ENCODE data around the gene XRCC2. TPM values are rescaled to one million over a fixed set of nuclear protein-coding genes. Genes with fewer than 3 reads are reported as not detected.
"Not testable (repeated sequence)": the region's sequence is repeated elsewhere in the genome, so short reads cannot be mapped to it uniquely, and the experiment has no call there.

XRCC2 gene
- total and polyA plus RNA-seq, 7 donors = 0.23 to 2.2 (median 0.34) TPM; not detected in 1

- 95 to 96% methylated on average over 4 of the region's 4 CpGs for WGBS, 2 donors
- intact Hi-C loops (cut with DNase I) = no loop called here
- DNase-seq = no peak
These were observed 21.0 kb downstream of the XRCC2 start for GRCh38 chr7:152654971-152655370.

GRCh38 chr7:152649220-152649619 is 26.7 kb downstream of the XRCC2 start:
- H3K27me3 ChIP-seq = no peaks in the 10 kb centered on the region
- no peaks in the 10 kb centered on the region for H3K4me1 ChIP-seq
- TF ChIP-seq EP300 (IDR thresholded peaks at IDR 0.05) (no peak), CTCF (IDR thresholded peaks at IDR 0.05) (no peak), POLR2A (IDR thresholded peaks at IDR 0.05) (no peak), POLR2AphosphoS5 (IDR thresholded peaks at IDR 0.05) (no peak)
- H3K9me3 ChIP-seq = no peaks in the 10 kb centered on the region
- no peak overlapping the region for H3K27ac ChIP-seq
- intact Hi-C loops (cut with DNase I) = no loop called here
- no peak overlapping the region for H3K4me3 ChIP-seq
- DNase-seq = no peak
- H3K36me3 ChIP-seq = no peaks in the 10 kb centered on the region
- 88 to 91% methylated on average over 2 of the region's 2 CpGs for WGBS, 2 donors

More at GRCh38 chr7:152654971-152655370, 21.0 kb downstream of the XRCC2 start:
- Histone ChIP-seq H3K4me1 (no peaks in the 10 kb centered on the region), H3K27ac (no peak overlapping the region), H3K36me3 (no peaks in the 10 kb centered on the region), H3K9me3 (no peaks in the 10 kb centered on the region), H3K27me3 (no peaks in the 10 kb centered on the region), H3K4me3 (no peak overlapping the region)
- TF ChIP-seq EP300 (IDR thresholded peaks at IDR 0.05) (no peak), POLR2A (IDR thresholded peaks at IDR 0.05) (no peak), POLR2AphosphoS5 (IDR thresholded peaks at IDR 0.05) (no peak), CTCF (IDR thresholded peaks at IDR 0.05) (no peak)

GRCh38 chr7:152647009-152647408 is 28.9 kb downstream of the XRCC2 start:
- Histone ChIP-seq H3K27me3 (no peaks in the 10 kb centered on the region), H3K36me3 (no peaks in the 10 kb centered on the region), H3K27ac (no peak overlapping the region), H3K4me1 (no peaks in the 10 kb centered on the region), H3K4me3 (no peak overlapping the region), H3K9me3 (no peaks in the 10 kb centered on the region)
- intact Hi-C loops (cut with DNase I) = no loop called here
- DNase-seq = no peak
- TF ChIP-seq POLR2A (IDR thresholded peaks at IDR 0.05) (no peak), POLR2AphosphoS5 (IDR thresholded peaks at IDR 0.05) (no peak), CTCF (IDR thresholded peaks at IDR 0.05) (no peak), EP300 (IDR thresholded peaks at IDR 0.05) (no peak)
- WGBS, 2 donors = 97 to 98% methylated on average over 3 of the region's 3 CpGs

- DNase-seq; H3K36me3 ChIP-seq; H3K27me3 ChIP-seq; H3K9me3 ChIP-seq; H3K4me1 ChIP-seq; intact Hi-C loops (cut with DNase I); H3K27ac ChIP-seq; H3K4me3 ChIP-seq: not testable (repeated sequence)
- 98% methylated on average over 11 of the region's 11 CpGs for WGBS, 2 donors
These were observed 29.4 kb downstream of the XRCC2 start for GRCh38 chr7:152646579-152646978.

- intact Hi-C loops (cut with DNase I) = no loop called here
- no peak for DNase-seq
These were observed 31.9 kb downstream of the XRCC2 start for GRCh38 chr7:152643979-152644559.

GRCh38 chr7:152641384-152641783 is 34.6 kb downstream of the XRCC2 start:
- no peak overlapping the region for H3K27ac ChIP-seq
- no peak for DNase-seq
- no peaks in the 10 kb centered on the region for H3K9me3 ChIP-seq
- WGBS, 2 donors = 91 to 93% methylated on average over 6 of the region's 6 CpGs
- H3K36me3 ChIP-seq = no peaks in the 10 kb centered on the region
- no peak overlapping the region for H3K4me3 ChIP-seq
- H3K27me3 ChIP-seq = no peaks in the 10 kb centered on the region
- TF ChIP-seq POLR2AphosphoS5 (IDR thresholded peaks at IDR 0.05) (no peak), EP300 (IDR thresholded peaks at IDR 0.05) (no peak), CTCF (IDR thresholded peaks at IDR 0.05) (no peak), POLR2A (IDR thresholded peaks at IDR 0.05) (no peak)
- no peaks in the 10 kb centered on the region for H3K4me1 ChIP-seq
- intact Hi-C loops (cut with DNase I) = no loop called here

More at GRCh38 chr7:152643979-152644559, 31.9 kb downstream of the XRCC2 start:
- H3K4me3 ChIP-seq = no peak overlapping the region
- H3K27me3 ChIP-seq = no peaks in the 10 kb centered on the region
- no peak for TF ChIP-seq EP300 (IDR thresholded peaks at IDR 0.05)
- TF ChIP-seq POLR2AphosphoS5 (IDR thresholded peaks at IDR 0.05) = no peak
- H3K36me3 ChIP-seq = no peaks in the 10 kb centered on the region
- H3K9me3 ChIP-seq = no peaks in the 10 kb centered on the region
- 94 to 96% methylated on average over 9 of the region's 9 CpGs for WGBS, 2 donors
- H3K27ac ChIP-seq = no peak overlapping the region
- H3K4me1 ChIP-seq = no peaks in the 10 kb centered on the region

Data from sigmoid colon (tissue), 7 donors.